HG03135 (cell line): Measurements from ENCODE around the gene ANKRD30A.
"Not testable (repeated sequence)": the region's sequence is repeated elsewhere in the genome, so short reads cannot be mapped to it uniquely, and the experiment has no call there.

ENCODE experiments used
- ATAC-seq: cut with Tn5 transposase; IDR thresholded peaks from one replicate; pipeline ENCODE4 v1.9.1; 2021; ENCODE audit warnings: mild to moderate bottlenecking, moderate library complexity; ENCODE audit not compliant: unreplicated experiment

ANKRD30A gene

GRCh38 chr10:37246637-37247036, 121.2 kb downstream of the ANKRD30A start:
- ATAC-seq, result no peak

- not testable (repeated sequence) for ATAC-seq
Observed at GRCh38 chr10:37255837-37256236, 130.4 kb downstream of the ANKRD30A start.

- ATAC-seq, result no peak
Observed at GRCh38 chr10:37263304-37263703, 137.9 kb downstream of the ANKRD30A start.

- ATAC-seq, result no peak
Observed at GRCh38 chr10:37268266-37268665, 142.9 kb downstream of the ANKRD30A start.

DNA sequence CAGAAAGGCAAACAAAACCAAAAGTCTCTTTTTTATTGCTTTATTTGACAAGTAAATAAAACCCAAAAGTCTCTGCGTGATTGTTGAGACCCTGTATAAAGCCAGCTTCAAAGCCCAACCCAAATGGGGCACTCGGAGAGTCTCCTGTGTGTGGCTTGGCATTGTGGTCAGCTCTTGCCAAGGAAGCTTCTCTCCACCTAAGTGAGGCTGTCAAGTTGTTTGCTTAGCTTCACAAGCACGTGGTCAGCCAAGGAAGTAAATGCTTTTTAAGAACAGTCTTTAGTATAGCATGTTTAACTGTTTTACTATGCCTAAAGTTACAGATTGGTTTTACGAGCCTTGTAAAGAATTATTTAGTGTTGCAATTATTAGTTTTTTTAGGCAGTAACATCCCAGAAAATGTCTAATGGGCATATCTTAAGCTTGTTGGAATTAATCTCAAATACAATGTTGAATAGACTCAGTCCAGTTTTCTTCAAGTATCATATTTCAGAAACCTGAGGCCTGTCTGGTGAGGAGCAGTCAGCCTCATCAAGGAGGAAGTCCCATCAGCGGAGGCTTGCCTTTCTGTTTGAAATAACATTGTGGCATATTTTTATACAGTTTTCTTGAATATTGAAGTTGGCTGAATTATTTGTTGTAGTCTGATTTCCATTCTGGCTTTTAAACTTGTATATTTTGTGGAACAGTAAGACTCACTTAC, 144.3 kb downstream of the ANKRD30A start:
- no peak for ATAC-seq

DNA sequence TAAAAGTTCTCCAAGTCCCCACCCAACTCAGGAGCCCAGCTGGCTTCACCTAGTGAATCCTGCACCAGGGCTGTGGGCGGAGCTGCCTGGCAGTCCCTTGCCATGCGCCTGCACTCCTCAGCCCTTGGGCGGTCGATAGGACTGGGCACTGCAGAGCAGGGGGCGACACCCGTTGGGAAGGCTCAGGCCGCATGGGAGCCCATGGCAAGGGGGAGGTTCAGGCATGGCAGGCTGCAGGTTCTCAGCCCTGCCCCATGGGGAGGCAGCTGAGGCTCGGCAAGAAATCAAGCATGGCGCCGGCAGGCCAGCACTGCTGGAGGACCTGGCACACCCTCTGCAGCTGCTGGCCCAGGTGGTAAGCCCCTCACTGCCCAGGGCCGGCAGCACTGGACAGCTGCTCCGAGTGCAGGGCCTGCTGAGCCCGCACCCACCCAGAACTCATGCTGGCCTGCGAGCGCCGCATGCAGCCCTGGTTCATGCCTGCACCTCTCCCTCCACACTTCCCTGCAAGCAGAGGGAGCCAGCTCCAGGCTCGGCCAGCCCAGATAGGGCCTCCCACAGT, 149.9 kb downstream of the ANKRD30A start:
- no peak for ATAC-seq

DNA sequence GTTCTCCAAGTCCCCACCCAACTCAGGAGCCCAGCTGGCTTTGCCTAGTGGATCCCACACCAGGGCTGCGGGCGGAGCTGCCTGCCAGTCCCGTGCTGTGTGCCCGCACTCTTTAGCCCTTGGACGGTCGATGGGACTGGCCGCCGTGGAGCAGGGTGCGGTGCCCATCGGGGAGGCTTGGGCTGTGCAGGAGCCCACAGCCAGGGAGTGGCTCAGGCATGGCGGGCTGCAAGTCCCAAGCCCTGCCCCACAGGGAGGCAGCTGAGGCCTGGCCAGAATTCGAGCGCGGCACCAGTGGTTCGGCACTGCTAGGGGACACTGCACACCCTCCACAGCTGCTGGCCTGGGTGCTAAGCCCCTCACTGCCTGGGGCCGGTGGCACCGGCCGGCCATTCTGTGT, 159.7 kb downstream of the ANKRD30A start:
- ATAC-seq, result no peak

DNA sequence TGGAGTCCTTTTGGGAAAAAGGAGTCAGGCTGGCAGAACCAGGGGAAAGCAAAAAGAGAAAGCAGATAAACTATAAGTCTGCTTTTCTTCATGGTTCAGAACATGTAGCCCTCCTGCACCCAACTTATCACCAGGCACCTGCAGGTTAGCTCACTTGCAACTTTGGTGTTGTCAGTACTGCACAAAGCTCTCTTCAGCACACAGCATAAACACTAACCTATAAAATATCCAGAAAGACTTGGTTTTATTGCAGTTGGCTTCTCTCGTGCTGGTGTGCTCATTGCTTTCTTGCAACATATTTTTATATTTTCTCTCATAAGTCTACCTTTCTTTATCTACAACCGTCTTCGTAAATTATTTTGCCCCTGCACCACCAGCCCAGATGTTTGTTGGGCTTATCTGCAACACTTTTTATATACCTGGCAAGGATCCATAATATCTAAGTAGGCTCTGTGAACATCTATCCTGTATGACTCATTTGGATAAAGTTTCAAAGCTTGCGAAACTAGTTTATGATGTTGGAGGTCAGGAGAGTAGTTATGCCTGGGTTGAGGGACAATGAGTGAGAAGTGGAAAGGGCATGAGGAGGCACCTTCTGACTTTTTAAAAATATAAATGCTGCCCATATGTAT, 164.6 kb downstream of the ANKRD30A start:
- ATAC-seq, result no peak

- ATAC-seq, result no peak
Observed at GRCh38 chr10:37301271-37301670, 175.9 kb downstream of the ANKRD30A start.

- no peak for ATAC-seq
Observed at GRCh38 chr10:37304036-37304435, 178.6 kb downstream of the ANKRD30A start.

- no peak for ATAC-seq
Observed at GRCh38 chr10:37314350-37314749, 189.0 kb downstream of the ANKRD30A start.

- no peak for ATAC-seq
Observed at GRCh38 chr10:37314862-37315261, 189.5 kb downstream of the ANKRD30A start.

DNA sequence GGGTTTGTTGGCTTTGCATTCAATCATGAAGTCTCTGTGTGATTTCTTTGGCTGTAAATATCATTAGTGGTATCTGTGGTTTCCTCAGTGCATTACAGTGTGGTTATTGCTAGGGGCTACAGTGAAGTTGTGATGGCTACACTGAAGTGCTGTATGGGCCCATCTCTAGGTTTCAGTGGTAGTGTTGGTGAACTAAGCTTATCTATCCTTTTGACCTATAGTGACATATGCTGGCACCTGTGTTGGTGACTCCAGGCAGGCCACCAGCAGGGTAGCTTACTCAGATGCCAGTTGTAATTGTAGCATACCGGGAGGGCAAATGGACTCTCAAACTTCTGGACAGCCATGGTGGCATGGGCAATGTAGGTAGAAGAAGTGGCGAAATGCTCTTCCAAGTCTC, 219.0 kb downstream of the ANKRD30A start:
- ATAC-seq, result no peak

DNA sequence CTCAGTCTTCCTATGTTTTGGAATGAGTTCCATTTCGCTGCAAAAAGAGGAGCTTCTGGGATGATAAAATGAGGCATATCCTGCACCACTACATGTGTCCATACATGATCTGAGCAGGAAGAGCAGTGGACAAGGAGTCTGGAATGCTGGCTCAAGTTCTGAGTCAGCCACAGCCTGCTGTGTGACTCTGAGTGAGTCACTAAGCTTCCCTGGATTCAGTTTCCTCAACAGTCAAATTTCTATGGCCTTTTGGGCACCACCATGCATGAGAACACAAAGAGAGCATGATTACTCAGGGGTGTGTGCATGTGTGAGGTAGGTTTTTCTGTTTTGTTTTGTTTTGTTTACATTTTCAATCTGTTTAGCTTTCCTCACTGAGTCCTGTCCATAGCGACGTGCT, 254.6 kb downstream of the ANKRD30A start:
- ATAC-seq, result no peak

- ATAC-seq, result no peak
Observed at GRCh38 chr10:37381271-37381670, 255.9 kb downstream of the ANKRD30A start.

- no peak for ATAC-seq
Observed at GRCh38 chr10:37384923-37385322, 259.5 kb downstream of the ANKRD30A start.

DNA sequence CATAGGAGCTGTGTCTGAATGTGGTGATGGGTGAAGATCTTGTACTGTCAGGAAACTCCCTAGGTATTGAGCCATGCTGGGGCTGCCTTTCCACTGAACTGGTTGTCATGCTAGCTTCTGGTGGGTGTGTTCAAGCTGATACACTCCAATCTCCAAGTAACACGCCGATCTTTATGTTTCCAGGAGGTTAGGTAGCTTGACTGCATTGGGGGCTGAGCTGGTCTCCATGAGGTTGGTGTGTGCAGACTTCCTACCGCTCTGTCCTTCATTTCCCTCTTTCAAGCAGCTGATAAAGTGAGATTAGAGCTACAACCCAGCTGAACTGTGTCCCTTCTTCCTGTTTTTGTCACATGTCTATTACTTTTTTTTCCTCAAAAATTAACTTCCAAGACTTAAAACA, 265.5 kb downstream of the ANKRD30A start:
- no peak for ATAC-seq

DNA sequence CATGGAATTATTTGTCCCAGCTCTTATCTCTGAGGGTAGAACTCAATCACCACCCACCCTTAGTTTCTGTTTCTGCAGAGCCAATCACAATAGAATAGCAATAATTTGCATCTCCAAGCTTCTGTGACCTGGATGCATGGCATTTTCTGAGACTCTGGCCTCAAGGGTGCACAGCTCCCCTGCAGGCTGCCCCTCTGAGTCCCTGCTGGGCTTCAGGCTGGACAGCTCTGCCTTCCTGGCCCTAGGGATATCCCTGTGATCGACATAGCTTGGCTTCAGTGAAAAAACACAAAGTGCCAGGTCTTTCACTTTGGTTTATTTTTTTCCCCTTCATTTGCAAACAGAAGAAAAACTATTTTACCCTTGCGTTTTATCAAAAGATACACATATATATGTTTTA, 275.4 kb downstream of the ANKRD30A start:
- not testable (repeated sequence) for ATAC-seq

DNA sequence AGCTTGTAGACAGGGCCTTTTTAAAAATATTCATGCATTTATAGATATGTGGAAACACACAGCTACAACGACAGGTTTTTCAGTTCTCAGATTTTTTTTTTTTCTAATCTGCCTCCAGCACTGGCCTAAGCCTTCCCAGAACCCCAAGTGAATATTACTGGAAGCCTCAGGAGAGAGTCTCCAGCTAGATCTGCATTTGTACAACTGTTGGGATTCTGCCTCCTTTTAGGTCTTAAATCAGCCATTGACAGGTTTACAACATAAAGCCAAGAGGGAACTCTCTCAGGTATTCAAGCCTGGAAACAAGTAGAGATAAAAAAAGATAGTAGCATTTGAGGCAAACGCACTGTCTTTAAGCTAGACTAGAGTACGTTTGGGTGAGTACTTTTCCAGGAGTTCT, 275.8 kb downstream of the ANKRD30A start:
- ATAC-seq, result no peak

DNA sequence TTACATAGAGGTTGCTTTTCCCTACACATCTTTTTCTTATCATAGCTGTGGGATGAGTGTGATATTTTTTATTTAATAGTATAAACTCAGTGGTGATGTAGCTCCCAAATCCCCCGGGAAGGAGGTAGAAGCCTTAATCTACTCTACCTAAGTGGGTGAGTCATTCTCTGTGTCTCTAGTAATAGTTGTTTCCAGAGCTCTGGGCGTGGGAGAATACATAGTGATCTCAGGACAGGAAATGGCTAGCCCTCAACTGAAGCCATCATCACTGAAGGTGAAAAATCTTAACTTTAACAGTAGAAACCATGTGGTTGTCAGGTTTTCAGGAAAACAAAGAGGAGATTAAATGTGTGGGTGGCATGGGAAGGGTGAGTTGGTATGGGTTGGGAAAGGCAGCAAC, 278.4 kb downstream of the ANKRD30A start:
- ATAC-seq, result no peak
